Activated CD4-positive, CD25-positive, alpha-beta regulatory T cell (primary cell): Measurements from ENCODE around the gene SULF2.
A peak's percentile ranks its signal among the peaks of the same experiment; 100 is the strongest.

Experiments
- DNase-seq, 4 experiments: peaks; one replicate each; lab custom pipeline; 2025; lab: John Stamatoyannopoulos, UW

SULF2 gene

DNA sequence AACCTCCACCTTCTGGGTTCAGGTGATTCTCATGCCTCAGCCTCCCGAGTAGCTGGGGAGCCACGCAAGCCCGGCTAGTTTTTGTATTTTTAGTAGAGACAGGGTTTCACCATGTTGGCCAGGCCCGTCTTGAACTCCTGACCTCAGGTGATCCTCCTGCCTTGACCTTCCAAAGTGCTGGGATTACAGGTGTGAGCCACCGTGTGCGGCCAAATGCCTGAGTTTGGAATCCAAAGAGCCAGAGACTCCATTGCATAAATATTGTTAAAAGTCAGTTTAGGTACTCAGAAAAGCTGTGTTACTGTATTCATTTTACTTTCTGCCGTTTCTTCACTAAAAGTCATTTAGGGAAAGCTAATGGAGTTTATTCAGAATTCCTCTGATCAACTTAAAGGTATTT is 137.3 kb downstream of the SULF2 start:
- DNase-seq = no peak

DNA sequence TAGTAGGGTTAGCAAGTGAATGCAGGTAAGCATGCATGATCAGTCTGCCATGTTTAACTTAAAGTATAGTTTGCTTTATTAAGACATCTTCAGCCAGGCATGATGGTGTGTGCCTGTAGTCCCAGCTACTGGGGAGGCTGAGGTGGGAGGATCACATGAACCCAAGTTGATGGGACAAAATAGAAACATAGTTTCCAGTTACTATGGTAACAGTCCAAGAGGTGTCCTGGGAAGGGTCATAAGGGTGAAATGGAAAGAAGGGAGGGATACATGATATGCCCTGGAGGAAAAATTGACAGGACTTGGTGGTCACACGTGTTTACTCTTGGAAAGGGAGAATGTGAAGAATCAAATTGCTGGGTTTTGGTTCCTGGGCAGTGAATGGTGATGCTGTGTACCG is 139.6 kb downstream of the SULF2 start:
- DNase-seq = no peak

DNA sequence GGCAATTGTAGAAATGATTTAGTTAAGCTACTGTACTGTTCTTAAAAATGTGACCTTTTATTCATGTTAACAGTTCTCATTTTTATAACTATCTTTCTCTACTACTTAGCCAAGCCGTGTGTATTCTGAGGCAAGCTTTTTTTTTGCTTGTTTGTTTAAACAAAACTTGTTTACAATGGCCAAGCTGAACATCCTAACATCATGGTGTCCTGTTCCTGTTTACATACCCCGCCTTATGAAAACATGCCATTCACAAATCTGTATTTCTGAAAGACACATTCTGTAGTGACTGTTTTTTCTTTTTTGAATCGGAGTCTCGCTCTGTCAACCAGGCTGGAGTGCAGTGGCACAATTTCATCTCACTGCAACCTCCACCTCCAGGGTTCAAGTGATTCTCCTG is 142.7 kb downstream of the SULF2 start:
- no peak for DNase-seq

- no peak for DNase-seq
These were observed 143.2 kb downstream of the SULF2 start for GRCh38 chr20:47642118-47642517.

DNA sequence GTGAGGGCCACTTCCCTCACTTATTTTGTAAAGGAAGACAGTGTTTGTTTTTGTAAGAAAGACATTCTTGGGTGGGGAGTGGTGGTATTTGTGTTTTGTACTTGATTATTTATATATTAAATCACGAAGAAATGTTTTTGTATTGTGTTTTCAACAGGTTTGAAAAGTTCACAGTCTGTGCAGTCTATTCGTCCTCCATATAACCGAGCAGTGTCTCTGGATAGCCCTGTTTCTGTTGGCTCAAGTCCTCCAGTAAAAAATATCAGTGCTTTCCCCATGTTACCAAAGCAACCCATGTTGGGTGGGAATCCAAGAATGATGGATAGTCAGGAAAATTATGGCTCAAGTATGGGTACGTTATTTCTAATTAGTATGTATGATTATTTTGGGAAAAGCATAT is 146.4 kb downstream of the SULF2 start:
- no peak for DNase-seq

GRCh38 chr20:47635256-47635655 is 150.0 kb downstream of the SULF2 start:
- no peak for DNase-seq

DNA sequence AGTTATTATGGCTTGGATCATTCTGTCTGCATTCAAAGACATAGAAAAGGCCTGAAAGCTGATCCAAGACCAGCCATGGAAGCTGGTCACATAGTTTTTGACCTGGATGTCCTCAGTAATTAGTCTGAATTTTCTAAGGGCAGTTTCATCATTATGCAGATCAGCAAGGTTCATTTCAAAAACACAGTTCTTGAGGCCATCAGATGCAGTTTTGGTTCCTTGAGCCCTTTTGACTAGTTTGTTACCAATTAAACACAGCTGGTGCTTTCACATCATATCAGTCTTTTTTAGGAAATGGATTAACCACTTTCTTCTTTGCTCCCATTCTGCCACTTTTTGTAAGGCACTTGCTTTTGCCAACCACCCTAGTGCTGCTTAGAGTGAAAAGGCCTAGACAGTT is 154.2 kb downstream of the SULF2 start:
- no peak for DNase-seq

DNA sequence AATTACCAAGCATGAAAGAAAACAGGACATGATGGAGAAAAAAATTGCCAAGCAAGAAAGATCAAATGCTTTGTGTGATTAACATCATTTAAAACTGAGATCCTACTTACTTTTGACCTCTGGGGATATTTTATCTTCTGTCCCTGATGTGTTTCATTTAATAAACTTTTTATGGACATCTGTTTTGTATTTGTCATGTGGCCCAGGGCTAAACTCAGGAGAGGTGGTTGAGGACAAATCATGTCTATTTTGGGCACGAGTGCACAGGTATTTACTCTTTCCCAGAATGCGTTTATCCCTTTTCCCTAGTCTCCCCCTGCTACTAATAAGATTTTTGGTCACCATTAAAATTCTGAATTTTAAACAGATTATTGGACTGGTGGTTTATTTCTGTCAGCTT is 155.4 kb downstream of the SULF2 start:
- no peak for DNase-seq

DNA sequence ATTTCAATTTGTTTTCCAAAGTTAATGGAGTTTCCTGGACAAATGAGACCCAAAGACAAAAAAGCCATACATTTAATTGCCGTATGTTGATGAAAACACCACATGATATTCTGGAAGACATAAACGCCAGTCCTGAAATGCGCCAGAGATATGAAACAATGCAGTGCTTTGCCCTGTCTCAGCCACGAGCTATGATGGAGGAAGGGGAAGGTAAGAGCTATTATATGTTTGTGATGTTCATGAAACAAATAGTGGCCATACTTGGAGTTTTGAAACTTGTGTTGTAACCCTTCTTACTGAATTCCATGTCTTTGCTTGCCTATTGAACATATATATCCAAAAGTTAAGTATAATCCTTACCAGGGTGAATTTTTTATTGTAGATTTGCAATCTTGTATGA is 157.7 kb downstream of the SULF2 start:
- DNase-seq = no peak

DNA sequence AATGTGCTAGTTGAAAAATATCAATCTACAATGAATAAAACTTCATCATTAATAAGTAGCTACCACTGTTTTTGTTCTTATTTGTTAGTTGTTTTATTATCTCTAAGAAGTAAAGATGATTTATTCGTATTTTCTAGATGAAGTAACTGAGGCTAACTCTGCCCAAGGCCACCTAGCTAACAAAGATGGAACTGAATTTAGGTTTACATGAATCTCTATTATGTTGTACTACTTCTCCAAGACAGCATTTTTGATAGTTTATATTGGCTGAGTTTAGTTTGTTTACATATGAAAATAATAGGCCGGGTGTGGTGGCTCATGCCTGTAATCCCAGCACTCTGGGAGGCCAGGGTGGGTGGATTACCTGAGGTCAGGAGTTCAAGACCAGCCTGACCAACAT is 162.1 kb downstream of the SULF2 start:
- DNase-seq = no peak

DNA sequence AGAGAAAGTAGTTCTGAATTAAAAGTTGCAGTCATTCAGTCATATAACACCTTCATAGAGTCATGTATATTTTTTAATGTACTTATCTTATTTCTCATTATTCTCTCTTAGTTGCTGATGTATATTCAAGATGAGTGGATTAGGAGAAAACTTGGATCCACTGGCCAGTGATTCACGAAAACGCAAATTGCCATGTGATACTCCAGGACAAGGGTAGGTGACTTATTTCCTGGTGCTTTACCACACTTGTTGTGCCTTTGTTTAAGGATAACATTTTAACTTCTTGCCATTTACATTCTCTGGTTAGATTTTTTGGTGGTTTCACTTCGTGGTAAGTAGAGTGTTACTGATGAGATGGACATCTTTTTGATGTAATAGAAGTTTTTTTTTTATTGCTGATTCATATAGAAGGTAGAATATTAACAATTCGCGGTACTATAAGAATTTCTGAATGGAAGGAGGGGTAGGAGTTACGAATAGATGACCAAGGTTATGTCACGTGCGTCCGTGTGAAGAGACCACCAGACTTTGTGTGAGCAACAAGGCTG is 163.1 kb downstream of the SULF2 start:
- DNase-seq = no peak

DNA sequence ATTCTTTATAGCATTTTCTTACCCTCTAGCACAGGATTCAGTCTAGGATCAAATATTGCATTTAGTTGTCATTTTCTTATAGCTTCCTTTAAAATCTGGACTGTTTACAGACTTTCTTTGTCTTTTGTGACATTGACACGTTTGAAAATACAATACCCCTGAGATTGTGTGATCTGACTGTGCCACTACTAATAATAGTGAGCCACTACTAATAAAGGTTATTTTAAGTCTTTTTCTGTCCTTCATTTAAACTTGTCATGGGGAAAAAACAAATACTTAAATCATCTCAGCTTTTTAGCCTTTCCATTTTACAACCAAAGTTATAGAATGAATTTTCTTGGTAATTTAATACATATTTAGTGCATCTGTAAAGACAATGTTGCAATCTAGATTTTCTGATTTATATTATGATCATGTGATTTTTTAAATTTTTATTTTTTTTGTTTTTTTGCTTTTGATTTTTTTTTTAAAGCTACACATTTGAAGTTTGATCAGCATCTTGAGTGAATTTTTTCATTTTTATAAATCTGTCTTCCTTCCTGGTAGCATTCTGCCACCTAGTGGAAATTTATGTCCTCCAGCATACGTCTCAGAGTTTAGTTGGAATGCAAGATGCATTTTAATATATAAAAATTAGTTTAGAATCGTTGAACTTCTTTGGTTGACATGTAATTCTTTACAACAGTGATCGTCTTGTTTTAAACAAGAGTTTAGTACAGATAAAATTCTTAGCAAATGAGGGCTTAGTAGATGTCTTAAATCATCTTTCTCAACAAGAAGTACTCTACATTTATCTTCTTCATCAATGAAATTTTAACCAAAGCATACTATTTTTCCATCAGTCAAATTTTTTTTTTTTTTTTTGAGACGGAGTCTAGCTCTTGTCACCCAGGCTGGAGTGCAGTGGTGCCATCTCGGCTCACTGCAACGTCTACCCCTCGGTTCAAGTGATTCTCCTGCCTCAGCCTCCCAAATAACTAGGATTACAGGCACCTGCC is 164.2 kb downstream of the SULF2 start:
- no peak for DNase-seq

GRCh38 chr20:47618479-47618878 is 166.8 kb downstream of the SULF2 start:
- no peak for DNase-seq

- no peak for DNase-seq
These were observed 170.5 kb downstream of the SULF2 start for GRCh38 chr20:47614703-47615309.

- no peak for DNase-seq
These were observed 172.6 kb downstream of the SULF2 start for GRCh38 chr20:47612670-47613069.

GRCh38 chr20:47611785-47612184 is 173.5 kb downstream of the SULF2 start:
- no peak for DNase-seq

DNA sequence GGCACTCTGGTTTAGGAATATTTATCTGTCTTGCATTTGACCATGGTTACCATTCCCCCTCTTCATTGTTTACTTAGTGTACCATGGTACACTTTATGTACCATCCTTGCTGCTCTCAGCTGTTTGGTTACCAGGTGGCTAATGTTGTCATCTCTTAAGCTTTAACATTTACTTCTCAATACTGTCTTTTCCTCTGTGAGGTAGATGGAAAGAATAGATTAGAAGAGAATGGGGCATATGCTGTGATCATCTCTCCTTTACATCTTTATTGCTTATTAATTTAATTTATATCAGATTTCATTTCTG is 174.4 kb downstream of the SULF2 start:
- DNase-seq = no peak

DNA sequence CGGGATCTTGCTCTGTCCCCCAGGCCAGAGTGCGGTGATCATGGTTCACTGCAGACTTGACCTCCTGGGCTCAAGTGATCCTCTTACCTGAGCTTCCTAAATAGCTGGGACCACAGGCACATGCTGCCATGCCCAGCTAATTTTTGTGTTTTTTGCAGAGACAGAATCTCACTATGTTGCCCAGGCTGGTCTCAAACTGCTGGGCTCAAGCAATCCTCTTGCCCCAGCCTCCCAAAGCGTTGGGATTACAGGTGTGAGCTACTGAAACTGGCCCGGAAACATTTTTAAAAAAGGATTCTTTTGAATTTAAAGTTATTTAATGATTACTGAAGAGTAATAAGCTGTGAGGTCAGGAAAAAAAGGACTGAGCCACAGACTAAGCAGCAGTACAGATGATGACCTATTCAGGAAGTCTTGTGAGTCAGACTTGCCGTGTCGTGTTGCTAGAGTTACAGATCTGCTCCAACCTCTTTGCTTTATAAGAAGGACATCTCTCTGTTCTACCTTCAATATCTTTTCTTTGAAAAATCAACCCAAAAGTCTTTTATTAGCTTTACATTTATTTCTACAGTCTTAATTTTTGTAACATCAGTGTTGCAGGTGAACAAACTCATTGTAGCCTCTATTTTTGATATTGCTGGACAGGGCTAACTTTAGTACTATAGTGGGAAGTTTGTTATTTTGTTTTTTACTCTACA is 174.9 kb downstream of the SULF2 start:
- DNase-seq = peak; percentile 9 to 42 (median 14)

DNA sequence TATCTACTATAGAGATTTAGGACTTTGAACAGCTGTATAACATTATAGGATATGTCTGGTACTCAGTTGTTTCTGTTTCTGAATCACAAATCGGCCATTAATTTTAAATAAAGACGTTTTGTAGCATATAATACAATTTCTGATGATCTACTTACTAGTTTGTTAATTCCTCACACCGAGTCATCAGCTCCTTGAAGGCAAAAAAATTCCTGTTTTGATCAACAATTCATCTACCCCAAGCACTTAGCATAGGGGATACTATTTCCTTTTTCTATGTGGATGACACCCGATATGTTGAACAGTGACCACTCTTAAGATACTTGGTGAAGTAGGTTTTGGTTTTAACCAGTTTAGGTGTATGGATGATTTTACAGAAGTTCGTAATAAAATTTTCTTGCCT is 176.3 kb downstream of the SULF2 start:
- no peak for DNase-seq
